Epithelial cell of proximal tubule (primary cell): ENCODE data around the gene FOXL2. TPM values are rescaled to one million over a fixed set of nuclear protein-coding genes. Genes with fewer than 3 reads are reported as not detected.

Experiments used
- DNase-seq: peaks from one replicate; pipeline ENCODE4 v3.0.0-alpha.2; 2011; ENCODE audit warnings: low read depth
- H3K4me3 ChIP-seq: 2 replicates; pipeline ENCODE4 v1.5.1; 2011; ENCODE audit warnings: low read depth, mild to moderate bottlenecking, low read length
- CTCF ChIP-seq: conservative IDR thresholded peaks from 2 replicates; pipeline ENCODE4 v1.5.1; 2012; ENCODE audit warnings: low read depth, mild to moderate bottlenecking, low read length
- total RNA-seq: library from RNA; depleted of rRNA; stranded (reverse); fragments of >200 nt; gene quantifications from 2 replicates; pipeline ENCODE4 v1.2.3, GENCODE V29; 2015

Gene FOXL2
- total RNA-seq, 1 donor from 2014 or later, result 2.0 TPM

GRCh38 chr3:138902171-138902570, 44.8 kb downstream of the FOXL2 start:
- no peak for TF ChIP-seq CTCF
- no peak for DNase-seq
- H3K4me3 ChIP-seq, result no peak overlapping the region

GRCh38 chr3:138901567-138901966, 45.4 kb downstream of the FOXL2 start:
- no peak overlapping the region for H3K4me3 ChIP-seq
- TF ChIP-seq CTCF, result no peak
- no peak for DNase-seq

- DNase-seq, result peak; percentile 48
- no peak overlapping the region for H3K4me3 ChIP-seq
- no peak for TF ChIP-seq CTCF
These were observed 47.5 kb downstream of the FOXL2 start for GRCh38 chr3:138899351-138899991.

- H3K4me3 ChIP-seq, result no peak overlapping the region
- DNase-seq, result no peak
- no peak for TF ChIP-seq CTCF
These were observed 48.2 kb downstream of the FOXL2 start for GRCh38 chr3:138898708-138899107.

- TF ChIP-seq CTCF, result no peak
- H3K4me3 ChIP-seq, result no peak overlapping the region
- no peak for DNase-seq
These were observed 48.6 kb downstream of the FOXL2 start for GRCh38 chr3:138898301-138898700.

Other genes with a start within 250 kb of the FOXL2 start
- gene PIK3CB, start 112.2 kb downstream of the FOXL2 start, total RNA-seq, result 8.8 and 9.1 TPM in 2 replicates
- gene FOXL2NB, start 80 bp upstream of the FOXL2 start, total RNA-seq, result 0.80 and 3.5 TPM in 2 replicates
- gene PRR23A, start 59.1 kb upstream of the FOXL2 start, total RNA-seq, result not detected in 2 replicates
- not detected in 2 replicates for gene PRR23B, start 73.8 kb upstream of the FOXL2 start, total RNA-seq
- not detected in 2 replicates for gene PRR23C, start 97.8 kb upstream of the FOXL2 start, total RNA-seq